A549 (cell line): Measurements from ENCODE around the gene SEPTIN2.
"Not testable (repeated sequence)": the region's sequence is repeated elsewhere in the genome, so short reads cannot be mapped to it uniquely, and the experiment has no call there.

Experiments
- CHD4 ChIP-seq: fragments of 200-600 bp; sonication (generic); IDR thresholded peaks from 2 replicates; pipeline ENCODE4 v1.6.1; 2016; ENCODE audit warnings: antibody characterized with exemption, mild to moderate bottlenecking, borderline replicate concordance
- EHMT2 ChIP-seq: fragments of 200-600 bp; sonication (generic); IDR thresholded peaks from 2 replicates; pipeline ENCODE4 v1.6.1; 2016; ENCODE audit warnings: antibody characterized with exemption, low read depth, mild to moderate bottlenecking, moderate library complexity
- EP300 ChIP-seq, 2 experiments: fragments of >200 bp; sonication (Bioruptor Twin); formaldehyde crosslinking; IDR thresholded peaks; 2 replicates in 1 of 2; 3 replicates in 1 of 2; pipeline ENCODE4 v1.6.1; 2016 to 2017
- FOSB ChIP-seq: fragments of 250-450 bp; sonication (Bioruptor Pico); IDR thresholded peaks from 2 replicates; pipeline ENCODE4 v1.5.0; 2020; ENCODE audit warnings: mild to moderate bottlenecking, moderate library complexity
- KDM1A ChIP-seq: fragments of 200-600 bp; sonication (generic); IDR thresholded peaks from 2 replicates; pipeline ENCODE4 v1.6.1; 2016; ENCODE audit warnings: low read depth, mild to moderate bottlenecking
- MAX ChIP-seq: IDR thresholded peaks from 2 replicates; pipeline ENCODE4 v1.6.1; 2012
- MYC ChIP-seq: IDR thresholded peaks from 2 replicates; pipeline ENCODE4 v1.6.1; 2012; ENCODE audit warnings: mild to moderate bottlenecking, inconsistent platforms, low read length, improper control_type of control experiment, borderline replicate concordance
- POLR2A ChIP-seq: IDR thresholded peaks from 2 replicates; pipeline ENCODE4 v1.6.1; 2012; ENCODE audit warnings: mild to moderate bottlenecking, low read length
- RARB ChIP-seq: fragments of 250-450 bp; sonication (Bioruptor Pico); IDR thresholded peaks from 2 replicates; pipeline ENCODE4 v1.8.0; 2021; ENCODE audit warnings: mild to moderate bottlenecking, moderate library complexity
- SREBF2 ChIP-seq: fragments of 450-650 bp; IDR thresholded peaks from 2 replicates; pipeline ENCODE4 v1.6.1; 2014; ENCODE audit warnings: mild to moderate bottlenecking, moderate library complexity
- TF ChIP-seq, protein P1 (sequence below): fragments of >200 bp; sonication (Bioruptor Twin); formaldehyde crosslinking; IDR thresholded peaks from 3 replicates; pipeline ENCODE4 v1.5.1; 2016
- TF ChIP-seq, protein P2 (sequence below): fragments of 250-450 bp; sonication (Bioruptor Pico); IDR thresholded peaks from 2 replicates; pipeline ENCODE4 v1.5.0; 2021; ENCODE audit warnings: mild to moderate bottlenecking, moderate library complexity, borderline replicate concordance

- TF ChIP-seq POLR2A; CHD4; EP300 (IDR thresholded peaks at IDR 0.05); MAX; MYC; KDM1A; EHMT2; RARB (CRISPR knock-in tag); SREBF2; FOSB (CRISPR knock-in tag): not testable (repeated sequence)
- TF ChIP-seq, protein P1, sequence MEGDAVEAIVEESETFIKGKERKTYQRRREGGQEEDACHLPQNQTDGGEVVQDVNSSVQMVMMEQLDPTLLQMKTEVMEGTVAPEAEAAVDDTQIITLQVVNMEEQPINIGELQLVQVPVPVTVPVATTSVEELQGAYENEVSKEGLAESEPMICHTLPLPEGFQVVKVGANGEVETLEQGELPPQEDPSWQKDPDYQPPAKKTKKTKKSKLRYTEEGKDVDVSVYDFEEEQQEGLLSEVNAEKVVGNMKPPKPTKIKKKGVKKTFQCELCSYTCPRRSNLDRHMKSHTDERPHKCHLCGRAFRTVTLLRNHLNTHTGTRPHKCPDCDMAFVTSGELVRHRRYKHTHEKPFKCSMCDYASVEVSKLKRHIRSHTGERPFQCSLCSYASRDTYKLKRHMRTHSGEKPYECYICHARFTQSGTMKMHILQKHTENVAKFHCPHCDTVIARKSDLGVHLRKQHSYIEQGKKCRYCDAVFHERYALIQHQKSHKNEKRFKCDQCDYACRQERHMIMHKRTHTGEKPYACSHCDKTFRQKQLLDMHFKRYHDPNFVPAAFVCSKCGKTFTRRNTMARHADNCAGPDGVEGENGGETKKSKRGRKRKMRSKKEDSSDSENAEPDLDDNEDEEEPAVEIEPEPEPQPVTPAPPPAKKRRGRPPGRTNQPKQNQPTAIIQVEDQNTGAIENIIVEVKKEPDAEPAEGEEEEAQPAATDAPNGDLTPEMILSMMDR: not testable (repeated sequence)
- TF ChIP-seq, protein P2, sequence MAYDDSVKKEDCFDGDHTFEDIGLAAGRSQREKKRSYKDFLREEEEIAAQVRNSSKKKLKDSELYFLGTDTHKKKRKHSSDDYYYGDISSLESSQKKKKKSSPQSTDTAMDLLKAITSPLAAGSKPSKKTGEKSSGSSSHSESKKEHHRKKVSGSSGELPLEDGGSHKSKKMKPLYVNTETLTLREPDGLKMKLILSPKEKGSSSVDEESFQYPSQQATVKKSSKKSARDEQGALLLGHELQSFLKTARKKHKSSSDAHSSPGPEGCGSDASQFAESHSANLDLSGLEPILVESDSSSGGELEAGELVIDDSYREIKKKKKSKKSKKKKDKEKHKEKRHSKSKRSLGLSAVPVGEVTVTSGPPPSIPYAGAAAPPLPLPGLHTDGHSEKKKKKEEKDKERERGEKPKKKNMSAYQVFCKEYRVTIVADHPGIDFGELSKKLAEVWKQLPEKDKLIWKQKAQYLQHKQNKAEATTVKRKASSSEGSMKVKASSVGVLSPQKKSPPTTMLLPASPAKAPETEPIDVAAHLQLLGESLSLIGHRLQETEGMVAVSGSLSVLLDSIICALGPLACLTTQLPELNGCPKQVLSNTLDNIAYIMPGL (CRISPR knock-in tag): not testable (repeated sequence)
Measured at GRCh38 chr2:241392753-241393152, 77.0 kb downstream of the SEPTIN2 start.
